Measurements from ENCODE around the gene PXMP4. TPM values are rescaled to one million over a fixed set of nuclear protein-coding genes. Genes with fewer than 3 reads are reported as not detected.

The PXMP4 gene
- polyA plus RNA-seq, 1 experiment = 11.2 TPM

DNA sequence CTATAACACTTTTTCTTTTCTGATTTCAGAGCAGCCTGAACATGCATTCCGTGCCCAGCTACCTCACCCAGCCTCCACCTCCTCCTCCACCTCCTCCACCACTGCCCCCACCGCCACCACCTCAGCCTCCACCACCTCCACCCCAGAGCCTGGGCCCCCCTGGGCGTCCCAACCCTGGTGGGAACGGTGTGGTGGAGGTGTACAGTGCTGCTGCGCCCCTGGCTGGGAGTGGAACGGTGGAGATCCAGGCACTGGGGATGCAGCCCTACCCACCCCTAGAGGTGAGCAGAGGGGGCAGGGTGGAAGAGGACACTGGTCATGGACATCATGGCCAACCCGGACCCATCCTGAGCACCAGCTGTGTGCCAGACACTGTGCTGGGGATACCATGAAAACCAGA lies 33.0 kb upstream of the PXMP4 start:
- POLR2A ChIA-PET = no interaction called here

DNA sequence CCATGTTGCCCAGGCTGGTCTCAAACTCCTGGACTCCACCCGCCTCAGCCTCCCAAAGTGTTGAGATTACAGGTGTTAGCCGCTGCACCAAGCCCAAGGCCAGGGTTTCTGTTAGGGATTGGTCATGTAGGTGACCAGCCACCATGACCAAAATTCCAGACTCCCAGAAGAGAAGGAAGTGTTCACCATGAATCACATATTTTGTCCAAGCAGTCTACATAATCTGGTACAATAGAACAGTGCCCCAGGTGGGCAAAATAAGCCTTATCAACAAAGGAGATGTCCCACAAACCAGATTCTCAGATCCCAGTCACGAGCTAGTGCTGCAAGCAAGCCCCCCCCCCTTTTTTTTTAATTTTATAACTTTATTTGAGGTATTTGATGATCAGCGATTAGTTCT lies 31.7 kb upstream of the PXMP4 start:
- CTCF ChIA-PET = no interaction called here
- DNase-seq (ENCODE audit: low read depth) = no peak
- TF ChIP-seq, protein P1, sequence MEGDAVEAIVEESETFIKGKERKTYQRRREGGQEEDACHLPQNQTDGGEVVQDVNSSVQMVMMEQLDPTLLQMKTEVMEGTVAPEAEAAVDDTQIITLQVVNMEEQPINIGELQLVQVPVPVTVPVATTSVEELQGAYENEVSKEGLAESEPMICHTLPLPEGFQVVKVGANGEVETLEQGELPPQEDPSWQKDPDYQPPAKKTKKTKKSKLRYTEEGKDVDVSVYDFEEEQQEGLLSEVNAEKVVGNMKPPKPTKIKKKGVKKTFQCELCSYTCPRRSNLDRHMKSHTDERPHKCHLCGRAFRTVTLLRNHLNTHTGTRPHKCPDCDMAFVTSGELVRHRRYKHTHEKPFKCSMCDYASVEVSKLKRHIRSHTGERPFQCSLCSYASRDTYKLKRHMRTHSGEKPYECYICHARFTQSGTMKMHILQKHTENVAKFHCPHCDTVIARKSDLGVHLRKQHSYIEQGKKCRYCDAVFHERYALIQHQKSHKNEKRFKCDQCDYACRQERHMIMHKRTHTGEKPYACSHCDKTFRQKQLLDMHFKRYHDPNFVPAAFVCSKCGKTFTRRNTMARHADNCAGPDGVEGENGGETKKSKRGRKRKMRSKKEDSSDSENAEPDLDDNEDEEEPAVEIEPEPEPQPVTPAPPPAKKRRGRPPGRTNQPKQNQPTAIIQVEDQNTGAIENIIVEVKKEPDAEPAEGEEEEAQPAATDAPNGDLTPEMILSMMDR (IDR thresholded peaks at IDR 0.05; ENCODE audit: insufficient read depth, low read depth, low read length) = no peak
- Histone ChIP-seq H3K4me3 (ENCODE audit: low read depth, low read length) (no peak overlapping the region), H3K27me3 (ENCODE audit: control insufficient read depth, insufficient read depth, low read length) (no peaks in the 10 kb centered on the region), H3K36me3 (ENCODE audit: control insufficient read depth, insufficient read depth, low read length) (peaks cover 14% of the 10 kb centered on the region)
- POLR2A ChIA-PET = no interaction called here

More for the DNA sequence above, 33.0 kb upstream of the PXMP4 start:
- TF ChIP-seq, protein P1 (IDR thresholded peaks at IDR 0.05; ENCODE audit: insufficient read depth, low read depth, low read length) = no peak
- H3K36me3 ChIP-seq (ENCODE audit: control insufficient read depth, insufficient read depth, low read length) = peaks cover 14% of the 10 kb centered on the region
- CTCF ChIA-PET = interaction anchor here (0.9 to 1.0 kb wide), 2 partner anchors 13 to 14 kb away, joined by 3 read pairs; no protein-coding TSS in a partner anchor
- no peak for DNase-seq (ENCODE audit: low read depth)
- H3K27me3 ChIP-seq (ENCODE audit: control insufficient read depth, insufficient read depth, low read length) = no peaks in the 10 kb centered on the region
- H3K4me3 ChIP-seq (ENCODE audit: low read depth, low read length) = no peak overlapping the region

DNA sequence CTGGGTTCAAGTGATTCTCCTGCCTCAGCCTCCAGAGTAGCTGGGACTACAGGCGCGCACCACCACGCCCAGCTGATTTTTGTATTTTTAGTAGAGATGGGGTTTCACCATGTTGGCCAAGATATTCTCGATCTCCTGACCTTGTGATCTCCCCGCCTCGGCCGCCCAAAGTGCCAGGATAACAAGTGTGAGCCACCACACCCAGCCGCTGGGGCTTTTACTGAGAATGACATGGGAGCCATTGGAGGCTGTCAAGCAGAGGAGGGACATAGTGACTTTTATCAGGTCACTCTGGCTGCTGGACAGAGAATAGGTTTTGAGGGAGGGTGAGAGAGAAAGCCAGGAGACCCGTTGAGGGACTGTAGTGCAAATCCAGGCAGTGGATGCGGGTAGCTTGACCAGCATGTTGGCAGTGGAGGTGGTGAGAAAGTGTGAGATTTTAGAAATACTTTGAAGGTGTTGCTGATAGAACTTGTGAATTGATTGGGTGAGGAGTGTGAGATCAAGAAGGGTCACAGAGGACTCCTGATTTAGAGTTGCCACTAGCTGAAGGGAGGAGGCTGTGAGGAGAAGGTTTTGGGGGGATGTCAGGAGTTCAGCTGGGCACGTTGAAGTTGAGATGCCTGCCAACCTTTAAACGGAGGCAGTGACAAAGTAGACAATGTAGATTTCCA lies 26.4 kb upstream of the PXMP4 start:
- CTCF ChIA-PET = no interaction called here
- Histone ChIP-seq H3K27me3 (ENCODE audit: control insufficient read depth, insufficient read depth, low read length) (no peaks in the 10 kb centered on the region), H3K4me3 (ENCODE audit: low read depth, low read length) (no peak overlapping the region), H3K36me3 (ENCODE audit: control insufficient read depth, insufficient read depth, low read length) (peaks cover 7% of the 10 kb centered on the region)
- DNase-seq (ENCODE audit: low read depth) = no peak
- TF ChIP-seq, protein P1 (IDR thresholded peaks at IDR 0.05; ENCODE audit: insufficient read depth, low read depth, low read length) = no peak
- POLR2A ChIA-PET = no interaction called here

DNA sequence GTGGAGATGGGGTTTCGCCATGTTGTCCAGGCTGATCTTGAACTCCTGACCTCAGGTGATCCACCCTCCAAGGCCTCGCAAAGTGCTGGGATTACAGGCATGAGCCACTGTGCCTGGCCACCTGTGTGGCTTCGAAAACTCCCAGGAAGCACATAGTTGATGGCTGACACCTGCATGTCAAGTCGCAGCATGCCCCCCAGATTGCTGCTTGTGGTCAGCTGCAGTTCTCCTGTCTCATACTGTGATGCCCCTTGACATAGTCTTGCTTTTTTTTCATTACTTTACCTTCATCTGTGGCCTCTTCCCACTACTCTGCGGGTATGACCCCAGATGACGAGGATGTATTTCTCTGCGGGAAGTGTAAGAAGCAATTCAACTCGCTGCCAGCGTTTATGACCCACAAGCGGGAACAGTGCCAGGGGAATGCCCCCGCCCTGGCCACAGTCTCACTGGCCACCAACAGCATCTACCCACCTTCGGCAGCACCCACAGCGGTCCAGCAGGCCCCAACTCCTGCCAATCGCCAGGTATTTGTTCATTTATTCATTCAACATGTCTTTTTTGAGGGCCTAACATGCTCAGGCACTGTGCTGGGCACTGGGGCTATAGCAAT lies 24.8 kb upstream of the PXMP4 start:
- POLR2A ChIA-PET = no interaction called here
- CTCF ChIA-PET = no interaction called here
- TF ChIP-seq, protein P1 (IDR thresholded peaks at IDR 0.05; ENCODE audit: insufficient read depth, low read depth, low read length) = no peak
- H3K27me3 ChIP-seq (ENCODE audit: control insufficient read depth, insufficient read depth, low read length) = no peaks in the 10 kb centered on the region
- no peak overlapping the region for H3K4me3 ChIP-seq (ENCODE audit: low read depth, low read length)
- DNase-seq (ENCODE audit: low read depth) = no peak
- peaks cover 5% of the 10 kb centered on the region for H3K36me3 ChIP-seq (ENCODE audit: control insufficient read depth, insufficient read depth, low read length)

DNA sequence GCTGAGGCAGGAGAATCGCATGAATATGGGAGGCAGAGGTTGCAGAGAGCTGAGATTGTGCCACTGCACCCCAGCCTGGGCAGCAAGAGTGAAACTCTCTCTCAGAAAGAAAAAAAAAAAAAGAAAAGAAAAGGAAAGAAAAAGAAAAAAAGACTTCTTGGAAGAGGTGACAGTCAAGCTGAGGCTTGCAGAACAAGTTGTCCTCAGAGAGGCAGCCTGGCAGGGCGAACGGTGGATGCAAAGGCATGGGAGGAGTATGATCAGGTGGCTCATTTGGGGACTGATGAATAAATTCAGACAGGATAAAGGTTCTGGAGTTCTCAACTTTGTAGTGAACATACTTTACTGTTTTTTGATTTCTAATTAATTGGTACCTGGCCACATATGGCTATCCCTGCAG lies 24.1 kb upstream of the PXMP4 start:
- no peak for DNase-seq (ENCODE audit: low read depth)

More for the DNA sequence above, 24.1 kb upstream of the PXMP4 start:
- Histone ChIP-seq H3K27me3 (ENCODE audit: control insufficient read depth, insufficient read depth, low read length) (no peaks in the 10 kb centered on the region), H3K4me3 (ENCODE audit: low read depth, low read length) (no peak overlapping the region), H3K36me3 (ENCODE audit: control insufficient read depth, insufficient read depth, low read length) (peaks cover 5% of the 10 kb centered on the region)
- POLR2A ChIA-PET = interaction anchor here (0.6 kb wide), 1 partner anchor 12 kb away, joined by 11 read pairs; no protein-coding TSS in a partner anchor
- CTCF ChIA-PET = no interaction called here
- TF ChIP-seq, protein P1 (IDR thresholded peaks at IDR 0.05; ENCODE audit: insufficient read depth, low read depth, low read length) = no peak
